SU-DHL-6 (cell line): ENCODE results near the gene IFNG-AS1.

Source experiments
- CTCF ChIP-seq: fragments of 200-600 bp; sonication (generic); IDR thresholded peaks from one replicate; pipeline ENCODE4 v1.5.1; 2017; ENCODE audit warnings: antibody characterized with exemption, mild to moderate bottlenecking, low read length, moderate library complexity; ENCODE audit not compliant: insufficient read depth, poor library complexity, severe bottlenecking
- EZH2phosphoT487 ChIP-seq: fragments of 200-600 bp; sonication (generic), shearing (Covaris generic); conservative IDR thresholded peaks from 2 replicates; pipeline ENCODE4 v1.6.1; 2018; ENCODE audit warnings: mild to moderate bottlenecking, antibody characterized with exemption, low read length, moderate library complexity, mixed read lengths

GRCh38 chr12:68034567-68034966, 45.3 kb downstream of the IFNG-AS1 start:
- TF ChIP-seq CTCF (no peak), EZH2phosphoT487 (no peak)
